ENCODE data around the gene PALLD. TPM values are rescaled to one million over a fixed set of nuclear protein-coding genes. Genes with fewer than 3 reads are reported as not detected.

The PALLD gene
- total and polyA plus RNA-seq, 2 of the 13 experiments (the other 11 are each of a cell fraction or from before 2014, with no cell fraction given): 0.50 to 1.5 TPM

DNA sequence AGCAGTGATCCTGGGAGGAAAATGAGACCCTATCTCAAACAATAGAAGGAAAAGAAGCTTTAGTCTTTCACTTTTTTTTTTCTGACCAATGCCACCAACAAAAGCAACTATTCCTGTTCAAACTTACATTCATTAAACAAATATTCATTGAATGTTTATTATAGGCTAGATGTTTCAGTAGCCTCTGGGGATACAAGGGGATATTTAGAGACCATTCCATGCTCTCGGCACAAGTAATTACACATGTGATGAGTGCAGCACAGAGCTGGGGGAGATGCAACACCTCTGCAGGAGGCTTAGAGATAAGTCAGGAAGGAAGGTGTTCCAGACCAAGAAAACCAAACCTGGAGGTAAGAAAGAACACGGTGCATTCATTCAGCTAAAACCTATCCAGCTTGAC, 68.3 kb downstream of the PALLD start:
- H3K9me3 ChIP-seq (ENCODE audit: low read length): no peaks in the 10 kb centered on the region
- POLR2A ChIA-PET: no interaction called here
- H3K9ac ChIP-seq (ENCODE audit: insufficient read depth, low read depth, low read length): no peak overlapping the region
- ATAC-seq: no peak
- H3K27me3 ChIP-seq (ENCODE audit: control insufficient read depth in 1 of 2, insufficient read depth in 2 of 2, low read length in 2 of 2): no peaks in the 10 kb centered on the region
- CTCF ChIA-PET (ENCODE audit: low intra/inter-chr PET ratio, low total read pairs): no interaction called here
- in situ Hi-C loops (cut with HindIII; ENCODE audit: extremely low pct_ligation_motif_present, low pct_unique_long_range_greater_than_20kb) (no loop called here), intact Hi-C loops (cut with micrococcal nuclease; ENCODE audit: unreplicated experiment) (no loop called here)
- H3K36me3 ChIP-seq (replicated peaks in 1 of 2; ENCODE audit: control insufficient read depth in 1 of 2, insufficient read depth in 2 of 2, low read length in 2 of 2): no peaks in the 10 kb centered on the region
- FAIRE-seq: no peak
- H3K4me2 ChIP-seq (ENCODE audit: low read depth, low read length): no peak overlapping the region
- TF ChIP-seq ZFP1 (CRISPR knock-in tag; IDR thresholded peaks at IDR 0.05) (no peak), SMC3 (IDR thresholded peaks at IDR 0.05; ENCODE audit: low read length) (no peak)
- no peak overlapping the region for H3K4me3 ChIP-seq (replicated peaks in 1 of 3; ENCODE audit: insufficient read depth in 1 of 3, low read depth in 2 of 3, low read length in 3 of 3)
- H3K79me2 ChIP-seq (ENCODE audit: insufficient read depth, low read length): no peaks in the 10 kb centered on the region
- BruUV-seq (replicated peaks): no TSS peak
- no peaks in the 10 kb centered on the region for H3K4me1 ChIP-seq (ENCODE audit: insufficient read depth, low read length)
- H3K27ac ChIP-seq (ENCODE audit: extremely low read length, insufficient read depth, low read length): no peak overlapping the region
- no peaks in the 10 kb centered on the region for H4K20me1 ChIP-seq (ENCODE audit: insufficient read depth, low read length)
- 3% methylated on average over 2 of the region's 2 CpGs for WGBS (ENCODE audit: low lambda C conversion rate)
- H2AFZ ChIP-seq (ENCODE audit: low read length): no peak overlapping the region
- no peak for DNase-seq (ENCODE audit: low spot score)

- BruUV-seq (replicated peaks): no TSS peak
- in situ Hi-C loops (cut with HindIII; ENCODE audit: extremely low pct_ligation_motif_present, low pct_unique_long_range_greater_than_20kb): no loop called here
- Histone ChIP-seq H3K27me3 (ENCODE audit: control insufficient read depth in 1 of 2, insufficient read depth in 2 of 2, low read length in 2 of 2) (no peaks in the 10 kb centered on the region), H3K36me3 (replicated peaks in 1 of 2; ENCODE audit: control insufficient read depth in 1 of 2, insufficient read depth in 2 of 2, low read length in 2 of 2) (no peaks in the 10 kb centered on the region), H3K4me1 (ENCODE audit: insufficient read depth, low read length) (no peaks in the 10 kb centered on the region), H3K27ac (ENCODE audit: extremely low read length, insufficient read depth, low read length) (no peak overlapping the region), H3K4me2 (ENCODE audit: low read depth, low read length) (no peak overlapping the region), H3K79me2 (ENCODE audit: insufficient read depth, low read length) (no peaks in the 10 kb centered on the region), H2AFZ (ENCODE audit: low read length) (no peak overlapping the region), H4K20me1 (ENCODE audit: insufficient read depth, low read length) (no peaks in the 10 kb centered on the region), H3K4me3 (replicated peaks in 1 of 3; ENCODE audit: insufficient read depth in 1 of 3, low read depth in 2 of 3, low read length in 3 of 3) (no peak overlapping the region), H3K9me3 (ENCODE audit: low read length) (no peaks in the 10 kb centered on the region), H3K9ac (ENCODE audit: insufficient read depth, low read depth, low read length) (no peak overlapping the region)
- intact Hi-C loops (cut with micrococcal nuclease; ENCODE audit: unreplicated experiment): no loop called here
- FAIRE-seq (no peak), DNase-seq (ENCODE audit: low spot score) (no peak), ATAC-seq (no peak)
- POLR2A ChIA-PET: no interaction called here
- CTCF ChIA-PET (ENCODE audit: low intra/inter-chr PET ratio, low total read pairs): no interaction called here
- TF ChIP-seq ZC3H4 (CRISPR knock-in tag; IDR thresholded peaks at IDR 0.05; ENCODE audit: borderline replicate concordance): no peak
- TF ChIP-seq PHF8 (CRISPR knock-in tag; IDR thresholded peaks at IDR 0.05): no peak
- no peak for TF ChIP-seq SRSF9 (IDR thresholded peaks at IDR 0.05; ENCODE audit: borderline replicate concordance, insufficient read depth, low read depth, low read length, poor library complexity, severe bottlenecking)
- TF ChIP-seq CCDC6 (CRISPR knock-in tag; IDR thresholded peaks at IDR 0.05): no peak
- no peak for TF ChIP-seq ZMAT3 (CRISPR knock-in tag; conservative IDR thresholded peaks at IDR 0.05)
- TF ChIP-seq, protein P1, sequence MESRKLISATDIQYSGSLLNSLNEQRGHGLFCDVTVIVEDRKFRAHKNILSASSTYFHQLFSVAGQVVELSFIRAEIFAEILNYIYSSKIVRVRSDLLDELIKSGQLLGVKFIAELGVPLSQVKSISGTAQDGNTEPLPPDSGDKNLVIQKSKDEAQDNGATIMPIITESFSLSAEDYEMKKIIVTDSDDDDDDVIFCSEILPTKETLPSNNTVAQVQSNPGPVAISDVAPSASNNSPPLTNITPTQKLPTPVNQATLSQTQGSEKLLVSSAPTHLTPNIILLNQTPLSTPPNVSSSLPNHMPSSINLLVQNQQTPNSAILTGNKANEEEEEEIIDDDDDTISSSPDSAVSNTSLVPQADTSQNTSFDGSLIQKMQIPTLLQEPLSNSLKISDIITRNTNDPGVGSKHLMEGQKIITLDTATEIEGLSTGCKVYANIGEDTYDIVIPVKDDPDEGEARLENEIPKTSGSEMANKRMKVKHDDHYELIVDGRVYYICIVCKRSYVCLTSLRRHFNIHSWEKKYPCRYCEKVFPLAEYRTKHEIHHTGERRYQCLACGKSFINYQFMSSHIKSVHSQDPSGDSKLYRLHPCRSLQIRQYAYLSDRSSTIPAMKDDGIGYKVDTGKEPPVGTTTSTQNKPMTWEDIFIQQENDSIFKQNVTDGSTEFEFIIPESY (CRISPR knock-in tag; IDR thresholded peaks at IDR 0.05): no peak
- no peak for TF ChIP-seq REL (CRISPR knock-in tag; conservative IDR thresholded peaks at IDR 0.05)
- no peak for TF ChIP-seq HCFC1 (IDR thresholded peaks at IDR 0.05; ENCODE audit: low read depth, low read length)
- TF ChIP-seq, protein P2, sequence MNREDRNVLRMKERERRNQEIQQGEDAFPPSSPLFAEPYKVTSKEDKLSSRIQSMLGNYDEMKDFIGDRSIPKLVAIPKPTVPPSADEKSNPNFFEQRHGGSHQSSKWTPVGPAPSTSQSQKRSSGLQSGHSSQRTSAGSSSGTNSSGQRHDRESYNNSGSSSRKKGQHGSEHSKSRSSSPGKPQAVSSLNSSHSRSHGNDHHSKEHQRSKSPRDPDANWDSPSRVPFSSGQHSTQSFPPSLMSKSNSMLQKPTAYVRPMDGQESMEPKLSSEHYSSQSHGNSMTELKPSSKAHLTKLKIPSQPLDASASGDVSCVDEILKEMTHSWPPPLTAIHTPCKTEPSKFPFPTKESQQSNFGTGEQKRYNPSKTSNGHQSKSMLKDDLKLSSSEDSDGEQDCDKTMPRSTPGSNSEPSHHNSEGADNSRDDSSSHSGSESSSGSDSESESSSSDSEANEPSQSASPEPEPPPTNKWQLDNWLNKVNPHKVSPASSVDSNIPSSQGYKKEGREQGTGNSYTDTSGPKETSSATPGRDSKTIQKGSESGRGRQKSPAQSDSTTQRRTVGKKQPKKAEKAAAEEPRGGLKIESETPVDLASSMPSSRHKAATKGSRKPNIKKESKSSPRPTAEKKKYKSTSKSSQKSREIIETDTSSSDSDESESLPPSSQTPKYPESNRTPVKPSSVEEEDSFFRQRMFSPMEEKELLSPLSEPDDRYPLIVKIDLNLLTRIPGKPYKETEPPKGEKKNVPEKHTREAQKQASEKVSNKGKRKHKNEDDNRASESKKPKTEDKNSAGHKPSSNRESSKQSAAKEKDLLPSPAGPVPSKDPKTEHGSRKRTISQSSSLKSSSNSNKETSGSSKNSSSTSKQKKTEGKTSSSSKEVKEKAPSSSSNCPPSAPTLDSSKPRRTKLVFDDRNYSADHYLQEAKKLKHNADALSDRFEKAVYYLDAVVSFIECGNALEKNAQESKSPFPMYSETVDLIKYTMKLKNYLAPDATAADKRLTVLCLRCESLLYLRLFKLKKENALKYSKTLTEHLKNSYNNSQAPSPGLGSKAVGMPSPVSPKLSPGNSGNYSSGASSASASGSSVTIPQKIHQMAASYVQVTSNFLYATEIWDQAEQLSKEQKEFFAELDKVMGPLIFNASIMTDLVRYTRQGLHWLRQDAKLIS (CRISPR knock-in tag; IDR thresholded peaks at IDR 0.05): no peak
Measured at GRCh38 chr4:168566726-168567125, 69.9 kb downstream of the PALLD start.
